ENCODE measurements around the gene USP22. TPM values are rescaled to one million over a fixed set of nuclear protein-coding genes. Genes with fewer than 3 reads are reported as not detected.

The USP22 gene
- total RNA-seq, 1 experiment from 2014 or later: 150 TPM

DNA sequence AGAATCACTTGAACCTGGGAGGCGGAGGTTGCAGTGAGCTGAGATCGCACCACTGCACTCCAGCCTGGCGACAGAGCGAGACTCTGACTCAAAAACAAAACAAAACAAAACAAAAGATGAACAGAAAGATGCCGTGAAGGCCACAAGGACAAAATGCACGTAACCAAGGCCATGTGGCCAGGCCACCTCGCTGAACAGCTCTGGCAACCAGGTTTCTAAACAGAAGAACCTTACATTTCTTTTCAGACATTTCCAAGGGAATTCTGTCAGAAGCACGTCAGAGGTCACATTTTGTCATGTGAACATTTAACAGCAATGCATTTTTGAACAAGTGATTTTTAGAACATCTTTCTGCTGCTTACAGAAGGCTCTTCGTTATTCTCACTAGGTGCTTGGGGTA is 28.8 kb downstream of the USP22 start:
- no peak overlapping the region for H3K27ac Mint-ChIP-seq (ENCODE audit: unreplicated experiment)
- CTCF ChIA-PET: no interaction called here
- intact Hi-C loops (cut with micrococcal nuclease; ENCODE audit: unreplicated experiment): no loop called here
- TF ChIP-seq, protein P1, sequence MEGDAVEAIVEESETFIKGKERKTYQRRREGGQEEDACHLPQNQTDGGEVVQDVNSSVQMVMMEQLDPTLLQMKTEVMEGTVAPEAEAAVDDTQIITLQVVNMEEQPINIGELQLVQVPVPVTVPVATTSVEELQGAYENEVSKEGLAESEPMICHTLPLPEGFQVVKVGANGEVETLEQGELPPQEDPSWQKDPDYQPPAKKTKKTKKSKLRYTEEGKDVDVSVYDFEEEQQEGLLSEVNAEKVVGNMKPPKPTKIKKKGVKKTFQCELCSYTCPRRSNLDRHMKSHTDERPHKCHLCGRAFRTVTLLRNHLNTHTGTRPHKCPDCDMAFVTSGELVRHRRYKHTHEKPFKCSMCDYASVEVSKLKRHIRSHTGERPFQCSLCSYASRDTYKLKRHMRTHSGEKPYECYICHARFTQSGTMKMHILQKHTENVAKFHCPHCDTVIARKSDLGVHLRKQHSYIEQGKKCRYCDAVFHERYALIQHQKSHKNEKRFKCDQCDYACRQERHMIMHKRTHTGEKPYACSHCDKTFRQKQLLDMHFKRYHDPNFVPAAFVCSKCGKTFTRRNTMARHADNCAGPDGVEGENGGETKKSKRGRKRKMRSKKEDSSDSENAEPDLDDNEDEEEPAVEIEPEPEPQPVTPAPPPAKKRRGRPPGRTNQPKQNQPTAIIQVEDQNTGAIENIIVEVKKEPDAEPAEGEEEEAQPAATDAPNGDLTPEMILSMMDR (IDR thresholded peaks at IDR 0.05; ENCODE audit: unreplicated experiment): no peak
- peaks cover 86% of the 10 kb centered on the region for H3K36me3 Mint-ChIP-seq (ENCODE audit: insufficient read depth, unreplicated experiment)
- DNase-seq: no peak
- H3K27me3 Mint-ChIP-seq (ENCODE audit: unreplicated experiment): no peaks in the 10 kb centered on the region
- H3K4me3 Mint-ChIP-seq (ENCODE audit: low read depth, unreplicated experiment): no peak overlapping the region
- no TSS peak for BruUV-seq (replicated peaks)
- H3K4me1 Mint-ChIP-seq (ENCODE audit: low read depth, unreplicated experiment): no peaks in the 10 kb centered on the region
- no peaks in the 10 kb centered on the region for H3K9me3 Mint-ChIP-seq (ENCODE audit: low read depth, unreplicated experiment)

DNA sequence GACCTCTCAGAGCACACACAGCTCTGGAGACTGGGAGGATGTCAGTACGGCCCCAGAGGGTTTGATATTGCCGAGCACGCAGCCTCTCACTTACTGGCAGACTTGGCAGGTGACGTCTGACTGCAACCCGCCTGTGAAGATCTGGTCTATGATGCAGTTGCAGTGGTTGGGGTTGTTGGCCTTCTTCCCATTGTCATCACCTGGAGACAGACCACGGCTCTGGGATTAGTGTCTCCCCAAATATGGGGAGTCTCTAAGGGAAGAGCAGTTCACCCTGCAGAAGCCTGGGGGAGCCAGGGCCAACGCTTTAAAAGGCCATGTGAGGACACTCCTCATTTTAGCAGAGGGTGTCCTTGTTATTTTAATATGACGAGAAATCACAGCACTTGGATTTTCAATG is 30.1 kb downstream of the USP22 start:
- Mint-ChIP-seq H3K36me3 (ENCODE audit: insufficient read depth, unreplicated experiment) (peaks cover 84% of the 10 kb centered on the region), H3K4me3 (ENCODE audit: low read depth, unreplicated experiment) (no peak overlapping the region), H3K9me3 (ENCODE audit: low read depth, unreplicated experiment) (no peaks in the 10 kb centered on the region), H3K27me3 (ENCODE audit: unreplicated experiment) (no peaks in the 10 kb centered on the region), H3K4me1 (ENCODE audit: low read depth, unreplicated experiment) (no peaks in the 10 kb centered on the region), H3K27ac (ENCODE audit: unreplicated experiment) (no peak overlapping the region)
- DNase-seq: no peak
- BruUV-seq (replicated peaks): no TSS peak
- CTCF ChIA-PET: no interaction called here
- intact Hi-C loops (cut with micrococcal nuclease; ENCODE audit: unreplicated experiment): no loop called here
- TF ChIP-seq, protein P1 (IDR thresholded peaks at IDR 0.05; ENCODE audit: unreplicated experiment): no peak

DNA sequence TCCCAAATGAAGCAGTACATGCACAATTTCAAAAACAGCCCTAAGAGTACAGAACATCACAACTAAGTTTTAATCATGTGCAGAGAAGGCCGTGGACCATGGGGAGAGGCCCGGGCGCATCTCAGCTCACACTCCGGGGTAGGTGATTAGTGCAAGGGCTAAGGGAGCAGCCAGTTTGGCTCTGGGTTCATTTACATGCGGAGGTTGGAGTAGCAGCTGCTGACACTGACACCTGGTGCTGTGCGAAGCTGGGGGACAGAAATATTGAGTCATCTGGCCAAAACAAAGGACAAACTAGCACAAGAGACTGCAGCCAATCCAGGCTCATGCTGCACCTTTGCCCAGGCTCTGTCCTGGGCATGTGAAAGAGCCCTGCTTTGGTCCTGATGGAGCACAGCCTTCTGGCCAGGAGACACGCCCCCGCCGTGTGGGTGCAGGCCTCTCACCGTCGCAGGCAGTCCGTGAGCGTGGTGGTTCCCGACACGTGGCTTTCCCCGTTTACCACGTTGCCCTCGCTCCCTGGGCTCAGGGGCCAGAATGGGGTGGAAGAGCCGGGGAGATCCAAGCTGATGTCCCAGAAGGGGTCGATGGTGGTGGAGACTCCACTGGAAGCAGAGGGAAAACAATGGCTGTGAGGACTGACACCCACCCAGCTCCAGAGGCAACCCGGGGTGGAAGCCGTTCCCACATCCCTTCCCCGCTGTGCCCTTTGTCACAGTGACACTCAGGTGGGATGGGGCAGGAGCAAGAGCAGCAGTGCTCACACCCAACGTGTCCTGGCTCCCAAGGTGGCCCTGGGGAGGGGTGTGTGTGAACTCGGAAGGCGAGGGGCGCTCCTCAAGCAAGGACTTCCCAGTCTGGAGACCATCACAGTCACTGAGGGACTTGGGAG is 31.9 kb downstream of the USP22 start:
- DNase-seq: no peak
- Mint-ChIP-seq H3K4me3 (ENCODE audit: low read depth, unreplicated experiment) (no peak overlapping the region), H3K36me3 (ENCODE audit: insufficient read depth, unreplicated experiment) (peaks cover 79% of the 10 kb centered on the region), H3K27me3 (ENCODE audit: unreplicated experiment) (no peaks in the 10 kb centered on the region), H3K4me1 (ENCODE audit: low read depth, unreplicated experiment) (no peaks in the 10 kb centered on the region), H3K27ac (ENCODE audit: unreplicated experiment) (no peak overlapping the region), H3K9me3 (ENCODE audit: low read depth, unreplicated experiment) (no peaks in the 10 kb centered on the region)
- BruUV-seq (replicated peaks): no TSS peak
- TF ChIP-seq, protein P1 (IDR thresholded peaks at IDR 0.05; ENCODE audit: unreplicated experiment): no peak
- CTCF ChIA-PET: no interaction called here
- intact Hi-C loops (cut with micrococcal nuclease; ENCODE audit: unreplicated experiment): no loop called here

DNA sequence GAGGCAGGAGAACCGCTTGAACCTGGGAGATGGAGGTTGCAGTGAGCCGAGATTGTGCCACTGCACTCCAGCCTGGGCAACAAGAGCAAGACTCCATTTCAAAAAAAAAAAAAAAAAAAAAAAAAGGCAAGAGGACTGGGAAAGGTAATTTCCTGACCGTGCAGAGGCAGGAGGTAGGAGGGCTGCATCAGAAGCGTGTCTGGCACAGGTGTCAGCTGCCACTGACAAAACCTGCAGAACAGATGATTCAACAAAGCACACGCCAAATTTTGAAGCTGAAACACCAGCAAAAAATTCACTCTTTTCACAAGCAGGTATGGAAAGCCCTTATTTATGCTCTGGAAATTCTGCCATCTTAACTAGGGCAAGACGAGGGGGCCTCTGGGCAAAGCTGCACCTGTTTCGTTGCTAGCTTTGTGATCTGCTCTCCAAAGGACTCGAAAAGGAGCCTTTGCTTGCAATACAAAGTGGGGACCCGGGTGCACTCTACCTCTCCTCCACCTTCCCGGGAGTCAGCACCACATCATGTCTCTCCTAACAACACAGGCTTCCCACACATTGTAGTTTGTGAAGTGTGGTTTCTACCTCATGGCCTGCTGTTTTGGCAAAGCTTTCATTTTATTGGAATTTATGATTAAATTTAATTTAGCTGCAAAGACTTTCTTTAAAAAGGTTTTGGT is 33.7 kb downstream of the USP22 start:
- CTCF ChIA-PET: no interaction called here
- Mint-ChIP-seq H3K27ac (ENCODE audit: unreplicated experiment) (no peak overlapping the region), H3K36me3 (ENCODE audit: insufficient read depth, unreplicated experiment) (peaks cover 78% of the 10 kb centered on the region), H3K27me3 (ENCODE audit: unreplicated experiment) (no peaks in the 10 kb centered on the region), H3K4me3 (ENCODE audit: low read depth, unreplicated experiment) (no peak overlapping the region), H3K9me3 (ENCODE audit: low read depth, unreplicated experiment) (no peaks in the 10 kb centered on the region), H3K4me1 (ENCODE audit: low read depth, unreplicated experiment) (no peaks in the 10 kb centered on the region)
- DNase-seq: no peak
- TF ChIP-seq, protein P1 (IDR thresholded peaks at IDR 0.05; ENCODE audit: unreplicated experiment): no peak
- BruUV-seq (replicated peaks): no TSS peak
- intact Hi-C loops (cut with micrococcal nuclease; ENCODE audit: unreplicated experiment): no loop called here

Measured in Calu3 (cell line).